Mucosa of stomach (tissue), 1 donor: Measurements from ENCODE around the gene HIVEP2.

Experiments used
- H3K27me3 ChIP-seq: one replicate; pipeline ENCODE4 v1.7.0; 2013; ENCODE audit warnings: mild to moderate bottlenecking, low read length; ENCODE audit not compliant: control insufficient read depth, insufficient read depth
- H3K36me3 ChIP-seq: one replicate; pipeline ENCODE4 v1.7.0; 2013; ENCODE audit warnings: low read length; ENCODE audit not compliant: control insufficient read depth, insufficient read depth
- H3K4me1 ChIP-seq: one replicate; pipeline ENCODE4 v1.7.0; 2013; ENCODE audit warnings: mild to moderate bottlenecking, low read length; ENCODE audit not compliant: control insufficient read depth, insufficient read depth
- H3K4me3 ChIP-seq: one replicate; pipeline ENCODE4 v1.7.0; 2013; ENCODE audit warnings: low read length
- H3K9ac ChIP-seq: one replicate; pipeline ENCODE4 v1.7.0; 2013; ENCODE audit warnings: mild to moderate bottlenecking, low read length, moderate library complexity
- H3K9me3 ChIP-seq: one replicate; pipeline ENCODE4 v1.7.0; 2013; ENCODE audit warnings: mild to moderate bottlenecking, low read length, moderate library complexity; ENCODE audit not compliant: control insufficient read depth
- donor health status: Pancreatic carcinoma.

The HIVEP2 gene

DNA sequence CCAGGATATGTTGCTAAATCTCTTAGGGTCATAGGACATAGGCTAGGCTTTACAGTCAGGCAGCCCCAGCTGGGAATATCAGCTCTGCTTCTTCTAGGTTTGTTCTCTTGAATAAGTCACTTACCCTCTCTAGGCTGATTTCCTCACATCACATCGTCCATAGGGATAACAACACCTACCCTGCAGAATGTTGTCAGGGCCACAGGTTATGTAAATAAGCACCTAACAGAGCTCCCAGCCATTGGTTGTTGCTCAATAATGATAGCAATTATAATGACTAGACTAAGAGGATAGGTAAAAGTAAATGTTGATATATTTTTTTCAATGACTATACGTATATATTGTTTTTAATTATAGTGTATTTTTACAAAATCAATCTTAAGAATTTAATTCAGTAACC lies 135.0 kb downstream of the HIVEP2 start:
- H3K9me3 ChIP-seq, result no peaks in the 10 kb centered on the region
- H3K9ac ChIP-seq, result no peak overlapping the region
- H3K4me3 ChIP-seq, result no peak overlapping the region
- no peaks in the 10 kb centered on the region for H3K4me1 ChIP-seq
- H3K36me3 ChIP-seq, result no peaks in the 10 kb centered on the region
- no peaks in the 10 kb centered on the region for H3K27me3 ChIP-seq

DNA sequence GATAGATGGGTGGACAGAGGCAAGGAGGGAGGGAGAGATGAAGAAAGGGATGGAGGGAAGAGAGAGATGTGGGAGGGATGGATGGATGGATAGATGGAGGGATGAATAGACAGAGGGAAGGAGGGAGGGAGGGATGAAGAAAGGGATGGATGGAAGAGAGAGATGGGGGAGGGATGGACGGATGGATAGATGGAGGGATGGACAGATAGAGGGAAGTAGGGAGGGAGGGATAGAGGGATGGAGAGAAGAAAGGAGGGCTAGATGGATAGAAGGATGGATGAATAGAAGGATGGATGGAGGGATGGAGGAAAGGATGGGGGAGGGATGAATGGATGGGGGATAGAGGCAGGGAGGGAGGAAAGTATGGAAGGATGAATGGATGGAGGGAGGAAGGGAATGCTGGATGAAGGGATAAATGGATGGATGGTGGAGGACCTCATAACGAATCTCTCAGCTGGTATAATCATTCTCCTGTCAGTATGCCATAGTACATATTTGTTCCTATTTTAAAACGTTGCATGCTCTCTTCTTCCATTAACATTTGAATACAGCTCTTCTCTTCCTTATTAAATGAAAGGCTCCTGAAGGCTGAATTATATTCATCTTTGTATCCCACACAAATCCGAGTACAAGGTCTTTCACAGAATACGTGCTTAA lies 136.4 kb downstream of the HIVEP2 start:
- Histone ChIP-seq H3K4me3 (no peak overlapping the region), H3K9ac (no peak overlapping the region), H3K36me3 (no peaks in the 10 kb centered on the region), H3K4me1 (no peaks in the 10 kb centered on the region), H3K27me3 (no peaks in the 10 kb centered on the region), H3K9me3 (no peaks in the 10 kb centered on the region)

DNA sequence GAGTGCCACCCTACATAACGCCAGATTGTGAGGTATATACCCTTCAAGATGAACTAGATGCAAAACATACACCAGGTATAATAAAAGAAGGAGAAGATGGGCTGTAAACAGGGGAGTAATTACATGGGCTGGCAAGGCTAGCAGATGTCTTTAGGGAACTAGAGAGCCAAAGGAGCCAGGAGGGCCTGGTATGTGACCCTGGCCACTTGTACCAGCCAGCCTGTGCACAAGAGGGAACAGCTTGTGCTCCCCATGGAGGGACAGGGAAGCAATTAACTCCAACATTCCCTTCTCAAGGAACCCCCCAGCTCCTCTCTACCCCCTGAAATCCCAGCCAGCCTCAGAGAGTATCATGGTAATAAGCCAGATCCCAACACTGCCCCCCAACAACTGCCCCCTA lies 139.9 kb downstream of the HIVEP2 start:
- no peaks in the 10 kb centered on the region for H3K36me3 ChIP-seq
- no peak overlapping the region for H3K9ac ChIP-seq
- H3K27me3 ChIP-seq, result no peaks in the 10 kb centered on the region

DNA sequence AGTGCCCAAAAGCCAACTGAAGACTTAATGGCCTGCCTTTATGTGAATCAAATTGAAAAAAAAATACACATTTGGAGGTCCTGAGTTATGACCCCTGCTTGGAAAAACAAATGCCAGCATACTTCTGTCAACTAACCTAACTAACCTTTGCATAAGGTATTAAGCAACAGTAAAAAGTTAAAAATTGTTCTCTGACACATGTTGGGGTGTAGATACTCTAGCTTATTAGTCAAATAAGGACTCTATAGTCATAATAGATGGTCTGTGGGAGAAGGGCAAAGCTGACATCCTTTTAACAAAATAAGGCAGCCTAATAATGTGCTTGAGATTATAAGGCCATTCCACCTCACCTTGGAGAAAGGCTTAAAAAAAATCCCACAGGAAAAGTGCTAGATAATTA lies 140.5 kb downstream of the HIVEP2 start:
- no peaks in the 10 kb centered on the region for H3K27me3 ChIP-seq
- H3K4me3 ChIP-seq, result no peak overlapping the region
- no peaks in the 10 kb centered on the region for H3K36me3 ChIP-seq
- no peaks in the 10 kb centered on the region for H3K9me3 ChIP-seq
- no peak overlapping the region for H3K9ac ChIP-seq
- no peaks in the 10 kb centered on the region for H3K4me1 ChIP-seq

More for the DNA sequence above, 139.9 kb downstream of the HIVEP2 start:
- Histone ChIP-seq H3K4me1 (no peaks in the 10 kb centered on the region), H3K9me3 (no peaks in the 10 kb centered on the region), H3K4me3 (no peak overlapping the region)

DNA sequence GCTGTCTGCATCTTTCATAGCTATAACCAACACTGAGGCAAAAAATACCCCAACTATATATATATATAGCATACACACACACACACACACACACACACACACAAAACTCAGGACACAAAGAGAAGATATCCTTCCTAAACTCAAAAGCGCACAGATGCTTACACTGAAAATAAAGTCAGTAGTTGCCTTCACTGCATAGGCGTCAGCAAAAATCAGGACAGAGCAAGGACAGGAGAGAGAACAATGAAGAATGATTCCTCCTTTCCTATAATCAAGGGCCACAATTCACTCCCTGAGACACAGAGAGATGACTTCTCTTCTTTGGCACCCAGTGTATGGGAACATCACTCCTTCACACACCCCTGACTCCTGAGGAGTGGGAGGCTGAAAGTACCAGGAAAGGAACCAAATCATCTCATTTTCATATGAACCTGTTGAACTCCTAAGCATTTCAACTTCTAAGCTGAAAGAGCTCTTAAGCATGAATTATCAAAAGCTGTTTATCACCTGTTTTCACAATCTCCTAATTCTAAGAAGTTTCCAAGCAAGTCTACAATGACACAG lies 141.4 kb downstream of the HIVEP2 start:
- H3K36me3 ChIP-seq, result no peaks in the 10 kb centered on the region
- no peaks in the 10 kb centered on the region for H3K4me1 ChIP-seq
- H3K27me3 ChIP-seq, result no peaks in the 10 kb centered on the region
- H3K9ac ChIP-seq, result no peak overlapping the region
- no peak overlapping the region for H3K4me3 ChIP-seq
- H3K9me3 ChIP-seq, result no peaks in the 10 kb centered on the region

DNA sequence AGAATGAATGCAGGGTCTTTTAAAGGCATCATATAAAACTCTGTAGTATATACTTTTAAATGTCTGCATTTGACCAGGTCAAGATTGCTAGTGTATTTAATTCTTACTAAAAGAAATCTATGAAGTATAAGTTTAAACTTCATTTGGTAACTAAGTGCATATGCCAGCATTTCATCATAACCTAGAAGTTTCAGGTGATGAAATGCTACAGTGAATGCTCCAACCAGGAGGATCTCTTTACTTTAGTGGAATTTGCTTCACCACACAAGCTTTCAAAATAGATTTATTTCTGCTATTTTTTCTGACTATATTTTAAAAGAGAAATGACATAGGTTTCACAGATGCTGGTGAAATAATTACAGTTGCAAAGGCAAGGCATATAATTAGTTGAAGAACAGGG lies 141.9 kb downstream of the HIVEP2 start:
- Histone ChIP-seq H3K9me3 (no peaks in the 10 kb centered on the region), H3K4me1 (no peaks in the 10 kb centered on the region), H3K9ac (no peak overlapping the region), H3K27me3 (no peaks in the 10 kb centered on the region), H3K36me3 (no peaks in the 10 kb centered on the region), H3K4me3 (no peak overlapping the region)

DNA sequence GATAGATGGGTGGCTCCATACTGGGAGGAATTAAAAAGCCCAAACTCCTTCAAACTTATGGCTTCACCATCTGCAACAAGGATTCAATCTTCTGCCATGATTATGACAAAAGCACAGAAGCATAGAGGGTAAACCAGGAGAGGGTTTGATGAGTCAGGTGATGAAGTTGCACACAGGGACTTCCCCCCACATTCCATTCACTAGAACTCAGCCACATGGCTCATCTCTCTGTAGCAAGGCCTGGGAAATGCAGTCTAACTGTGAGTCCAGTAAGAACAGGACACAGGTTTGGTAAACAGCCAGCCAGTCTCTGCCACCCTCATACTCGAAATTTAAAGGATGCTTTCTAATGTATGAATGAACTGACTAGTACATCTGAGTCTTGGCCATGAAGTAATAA lies 142.9 kb downstream of the HIVEP2 start:
- Histone ChIP-seq H3K9ac (no peak overlapping the region), H3K4me1 (no peaks in the 10 kb centered on the region), H3K9me3 (no peaks in the 10 kb centered on the region), H3K27me3 (no peaks in the 10 kb centered on the region), H3K4me3 (no peak overlapping the region), H3K36me3 (no peaks in the 10 kb centered on the region)

DNA sequence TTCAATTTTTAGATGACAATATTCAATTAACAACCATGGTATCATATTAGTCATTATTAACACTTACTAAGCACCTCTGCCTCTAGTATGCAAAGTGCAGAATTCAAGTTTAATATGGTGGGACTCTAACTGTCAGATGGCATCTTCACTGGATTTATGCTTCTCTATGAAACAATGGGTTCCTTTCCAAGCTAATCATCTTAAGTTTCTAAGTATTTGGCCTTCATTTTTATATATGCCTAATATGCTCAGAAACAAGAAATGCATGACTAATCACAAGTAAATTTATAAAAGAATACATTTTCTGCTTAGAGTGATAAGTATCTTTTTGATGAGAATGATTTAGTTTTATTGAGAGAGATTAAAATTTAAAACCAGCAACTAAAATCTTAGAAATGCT lies 144.7 kb downstream of the HIVEP2 start:
- Histone ChIP-seq H3K4me1 (peaks cover 5% of the 10 kb centered on the region), H3K9me3 (no peaks in the 10 kb centered on the region), H3K36me3 (no peaks in the 10 kb centered on the region), H3K4me3 (no peak overlapping the region), H3K9ac (no peak overlapping the region), H3K27me3 (no peaks in the 10 kb centered on the region)

DNA sequence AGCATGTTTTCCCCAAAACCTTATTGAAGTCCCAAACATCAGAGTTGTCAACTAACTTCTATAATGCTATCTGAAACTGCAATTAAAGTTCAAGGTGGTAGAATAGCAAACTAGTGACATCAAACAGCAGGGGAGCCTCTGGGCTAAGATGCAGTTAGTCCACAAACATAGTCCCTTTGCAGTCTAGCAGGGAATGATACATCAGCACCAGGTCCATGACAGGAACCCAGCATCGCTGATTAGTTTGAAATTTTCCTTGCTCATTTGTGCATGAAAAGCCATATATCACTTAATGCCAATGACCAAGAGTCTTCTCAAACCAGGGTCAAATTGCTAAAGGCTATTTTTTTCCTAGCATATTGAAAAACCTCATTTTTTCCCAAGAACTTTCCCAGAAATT lies 145.3 kb downstream of the HIVEP2 start:
- Histone ChIP-seq H3K4me3 (no peak overlapping the region), H3K36me3 (no peaks in the 10 kb centered on the region), H3K9me3 (no peaks in the 10 kb centered on the region), H3K27me3 (no peaks in the 10 kb centered on the region), H3K9ac (no peak overlapping the region), H3K4me1 (peaks cover 5% of the 10 kb centered on the region)

DNA sequence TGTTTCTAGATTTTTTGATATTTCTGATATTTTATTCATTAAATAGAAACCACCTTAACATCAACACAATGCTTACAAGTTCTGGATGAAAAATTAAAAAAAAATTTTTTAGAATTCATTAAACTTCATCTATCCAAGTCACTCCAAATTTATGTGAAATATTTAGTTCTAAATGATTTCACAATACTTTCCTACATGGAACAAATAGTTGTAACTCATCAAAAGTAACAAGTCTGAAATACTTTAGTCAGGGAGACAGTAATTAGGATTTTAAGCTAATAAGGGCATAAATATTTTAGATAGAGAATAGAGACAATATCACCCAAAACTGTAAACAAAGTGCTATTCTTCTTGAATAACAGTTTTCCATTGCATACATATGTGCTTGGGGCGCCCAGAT lies 147.8 kb downstream of the HIVEP2 start:
- Histone ChIP-seq H3K4me1 (peaks cover 5% of the 10 kb centered on the region), H3K9ac (no peak overlapping the region), H3K9me3 (no peaks in the 10 kb centered on the region), H3K4me3 (no peak overlapping the region), H3K36me3 (no peaks in the 10 kb centered on the region), H3K27me3 (no peaks in the 10 kb centered on the region)

DNA sequence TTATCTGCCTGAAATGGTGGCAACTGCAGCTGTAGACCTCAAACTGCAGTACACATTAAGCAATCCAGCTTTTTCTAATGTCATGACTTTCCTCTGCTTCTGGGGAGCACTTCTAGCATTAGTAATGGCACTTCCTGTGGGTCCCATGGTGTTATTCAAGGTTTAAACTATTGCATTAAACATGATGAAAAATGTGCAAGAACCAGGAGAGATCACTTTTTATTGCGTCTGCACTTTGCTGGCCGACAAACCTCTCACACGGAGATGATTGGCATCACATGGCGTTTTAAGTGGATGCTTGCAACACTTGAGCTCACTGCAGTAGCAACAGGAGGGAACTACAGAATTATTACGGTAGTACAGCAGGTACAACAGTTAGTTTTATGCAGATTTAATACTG lies 148.4 kb downstream of the HIVEP2 start:
- Histone ChIP-seq H3K9ac (no peak overlapping the region), H3K9me3 (no peaks in the 10 kb centered on the region), H3K27me3 (no peaks in the 10 kb centered on the region), H3K4me3 (no peak overlapping the region), H3K4me1 (peaks cover 5% of the 10 kb centered on the region), H3K36me3 (no peaks in the 10 kb centered on the region)

DNA sequence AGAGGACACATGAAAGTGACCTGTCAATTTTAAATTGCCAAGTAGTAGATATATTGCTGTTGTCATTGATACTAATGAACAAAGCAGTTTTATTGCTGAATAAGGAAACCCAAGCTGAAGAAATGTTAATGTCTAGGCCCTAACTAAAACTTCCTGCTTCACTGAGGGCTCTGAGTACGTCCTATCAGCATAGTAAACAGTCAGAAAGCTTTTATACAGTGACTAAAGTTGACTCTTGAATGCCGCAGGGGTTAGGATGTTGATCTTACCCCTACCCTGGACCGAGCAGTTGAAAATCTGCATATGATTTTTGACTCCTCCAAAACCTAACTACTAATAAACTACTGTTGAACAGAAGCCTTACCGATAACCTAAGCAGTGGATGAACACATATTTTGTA lies 149.0 kb downstream of the HIVEP2 start:
- H3K9ac ChIP-seq, result no peak overlapping the region
- no peaks in the 10 kb centered on the region for H3K27me3 ChIP-seq
- peaks cover 5% of the 10 kb centered on the region for H3K4me1 ChIP-seq
- H3K9me3 ChIP-seq, result no peaks in the 10 kb centered on the region
- H3K36me3 ChIP-seq, result no peaks in the 10 kb centered on the region
- H3K4me3 ChIP-seq, result no peak overlapping the region

DNA sequence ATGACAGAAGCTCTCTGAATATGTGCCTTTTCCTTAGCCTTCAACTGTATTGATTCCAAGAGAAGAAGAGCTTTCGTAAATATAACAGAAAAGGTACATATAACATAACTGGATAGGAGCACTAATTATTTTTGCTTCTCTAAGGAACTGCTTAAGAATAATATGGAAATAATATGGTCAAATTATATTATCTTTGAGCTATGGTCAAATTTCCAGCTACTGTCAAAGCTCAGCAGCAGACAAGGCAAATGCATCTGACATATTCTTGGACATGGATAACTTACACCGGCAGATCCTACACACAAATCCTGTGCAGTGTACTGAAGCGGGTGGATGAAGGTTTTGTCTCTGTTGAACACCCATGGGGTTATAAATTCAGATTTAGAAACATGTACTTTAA lies 150.6 kb downstream of the HIVEP2 start:
- Histone ChIP-seq H3K36me3 (no peaks in the 10 kb centered on the region), H3K4me1 (peaks cover 5% of the 10 kb centered on the region), H3K4me3 (no peak overlapping the region), H3K9ac (no peak overlapping the region), H3K9me3 (no peaks in the 10 kb centered on the region), H3K27me3 (no peaks in the 10 kb centered on the region)
